Stimulated activated CD4-positive, alpha-beta T cell treated with anti-CD3 and anti-CD28 coated beads, Interleukin-4, amount 100 ng/mL, for 48 hours (primary cell): ENCODE data around the gene IFT22.
"Not testable (repeated sequence)": the region's sequence is repeated elsewhere in the genome, so short reads cannot be mapped to it uniquely, and the experiment has no call there.

Experiments used
- DNase-seq, 2 donors: peaks; one replicate each; pipeline ENCODE4 v3.0.0-alpha.2; 2020; ENCODE audit warnings: low read depth in 2 of 2

IFT22 gene

DNA sequence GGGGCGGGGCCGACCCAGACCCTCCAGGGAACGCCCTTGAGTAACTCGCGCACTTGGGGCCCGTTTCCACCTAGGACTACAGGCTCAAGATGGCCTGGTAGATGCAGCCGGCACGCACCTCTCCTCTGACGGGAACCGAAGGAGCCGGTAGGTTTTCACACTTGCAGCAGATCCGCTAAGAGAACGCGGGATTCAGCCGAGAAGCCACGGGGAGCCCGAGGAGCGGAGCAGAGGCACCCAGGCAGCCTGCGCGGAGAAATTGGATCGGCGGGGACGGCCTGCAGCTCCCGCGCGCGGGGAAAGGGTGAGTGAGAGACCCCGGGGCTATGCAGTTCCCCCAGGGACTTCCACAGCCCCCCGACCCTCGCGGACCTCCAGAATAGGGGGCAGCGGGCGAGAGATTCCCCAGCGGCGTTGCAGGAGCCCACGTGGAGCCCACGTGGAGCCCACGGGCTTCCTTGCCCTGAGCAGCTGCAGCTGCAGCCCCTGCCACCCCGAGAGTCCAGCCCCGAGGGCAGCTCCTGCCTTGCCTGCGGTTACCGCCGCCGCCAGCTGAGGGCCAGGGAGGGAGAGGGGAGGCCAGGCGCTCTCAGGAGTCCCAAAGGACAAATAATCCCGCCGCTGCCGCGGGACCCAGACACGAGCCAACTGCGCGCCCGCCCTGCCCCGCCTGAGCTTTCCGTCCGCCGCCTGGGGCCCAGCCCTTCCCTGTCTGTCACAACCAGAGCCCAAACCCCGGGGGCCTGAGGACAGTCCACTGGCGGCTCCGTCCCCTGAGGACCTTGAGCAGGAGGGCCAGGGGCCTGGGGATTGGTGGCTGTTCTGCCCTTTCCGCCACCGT lies 13.1 kb downstream of the IFT22 start:
- peak; percentile 27 to 61 for DNase-seq

GRCh38 chr7:101306307-101306706 lies 15.3 kb downstream of the IFT22 start:
- DNase-seq, result no peak

GRCh38 chr7:101303102-101303701 lies 18.4 kb downstream of the IFT22 start:
- no peak for DNase-seq

- no peak for DNase-seq
These were observed 18.9 kb downstream of the IFT22 start for GRCh38 chr7:101302641-101303101.

GRCh38 chr7:101300465-101301376 lies 20.9 kb downstream of the IFT22 start:
- no peak for DNase-seq

- no peak for DNase-seq
These were observed 21.8 kb downstream of the IFT22 start for GRCh38 chr7:101299511-101300464.

DNA sequence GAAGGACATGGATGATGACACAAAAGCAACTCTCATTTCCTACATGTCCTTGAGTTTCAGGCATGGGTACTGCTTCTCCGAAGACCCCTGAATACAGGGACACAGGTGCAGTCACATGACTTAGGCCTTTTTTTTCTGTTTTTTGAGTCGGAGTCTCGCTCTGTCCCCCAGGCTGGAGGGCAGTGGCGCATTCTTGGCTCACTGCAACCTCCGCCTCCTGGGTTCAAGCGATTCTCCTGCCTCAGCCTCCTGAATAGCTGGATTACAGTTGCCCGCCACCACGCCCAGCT lies 26.8 kb downstream of the IFT22 start:
- no peak for DNase-seq

GRCh38 chr7:101294039-101294831 lies 27.4 kb downstream of the IFT22 start:
- no peak for DNase-seq

- DNase-seq, result not testable (repeated sequence)
These were observed 28.3 kb downstream of the IFT22 start for GRCh38 chr7:101293069-101294021.

DNA sequence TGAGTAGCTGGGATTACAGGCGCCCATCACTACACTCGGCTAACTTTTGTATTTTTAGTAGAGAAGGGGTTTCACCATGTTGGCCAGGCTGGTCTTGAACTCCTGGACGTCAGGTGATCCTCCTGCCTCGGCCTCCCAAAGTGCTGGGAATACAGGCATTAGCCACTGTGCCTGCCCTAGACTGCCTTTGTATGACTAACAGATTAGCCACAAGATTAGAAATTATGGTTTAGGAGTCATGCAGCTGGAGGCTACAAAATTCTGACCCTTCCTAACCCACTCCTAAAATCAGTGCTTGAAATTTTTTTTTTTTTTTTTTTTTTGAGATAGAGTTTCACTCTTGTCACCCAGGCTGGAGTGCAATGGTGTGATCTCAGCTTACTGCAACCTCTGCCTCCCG lies 29.0 kb downstream of the IFT22 start:
- DNase-seq, result not testable (repeated sequence)

DNA sequence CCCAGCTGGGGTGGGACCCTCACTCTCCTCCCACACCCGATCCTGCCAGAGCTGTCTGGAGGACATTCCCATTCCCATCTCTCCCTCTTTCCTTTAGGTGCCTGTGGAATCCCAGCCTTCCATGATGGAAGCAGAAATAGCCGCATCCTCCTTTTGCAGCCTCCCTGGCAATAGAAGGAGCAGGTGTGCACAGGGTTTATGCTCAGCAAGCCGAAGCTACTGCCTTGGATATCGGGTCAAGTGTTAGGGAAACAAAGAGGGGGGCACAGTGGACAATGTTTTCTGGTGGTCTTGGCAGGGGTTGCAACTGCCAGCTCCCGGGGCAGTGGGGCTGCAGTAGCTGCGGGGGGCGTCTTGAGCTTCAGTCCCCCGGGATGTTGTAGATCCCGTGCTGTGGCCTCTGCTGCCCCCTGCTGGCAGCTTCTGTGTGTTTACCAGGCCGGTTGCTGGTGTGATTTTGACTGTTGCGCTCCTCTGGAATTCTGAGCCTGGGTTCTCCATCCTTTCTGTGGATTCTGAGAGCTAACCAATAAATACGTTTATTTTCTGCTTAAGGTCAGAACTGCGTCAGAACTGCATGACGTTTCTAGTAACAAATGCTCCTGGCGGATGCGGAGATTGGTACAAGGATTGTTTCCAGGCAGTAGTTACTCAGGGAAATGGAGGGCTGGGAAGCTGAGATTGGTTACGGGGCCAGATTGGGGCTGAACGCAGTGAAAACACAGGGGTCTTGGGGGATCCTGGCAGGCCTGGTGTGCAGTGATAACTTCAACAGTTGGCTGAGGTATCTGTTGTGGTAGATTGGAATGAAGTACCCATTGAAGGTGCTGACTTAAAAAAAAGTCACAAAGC lies 31.2 kb downstream of the IFT22 start:
- peak; percentile 47 to 62 for DNase-seq

DNA sequence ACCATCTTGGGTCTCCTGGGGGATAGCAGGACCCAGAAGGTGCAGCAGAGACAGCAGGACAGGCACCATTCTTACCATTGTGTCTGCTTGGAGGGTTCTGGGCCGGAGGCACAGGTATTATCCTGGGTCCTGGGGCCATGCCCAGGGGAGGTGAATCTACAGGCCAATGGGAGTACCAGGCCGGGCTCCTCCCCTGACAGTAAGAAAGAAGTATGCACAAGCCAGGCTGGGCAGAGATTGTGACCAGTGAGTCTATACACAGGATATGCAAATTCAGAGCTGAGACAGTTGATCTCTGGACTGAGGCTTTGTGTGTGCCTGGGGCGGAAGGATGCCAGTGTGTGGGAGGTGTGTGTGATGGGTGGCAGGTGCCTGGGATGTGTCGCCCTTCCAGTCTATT lies 31.9 kb downstream of the IFT22 start:
- not testable (repeated sequence) for DNase-seq

- no peak for DNase-seq
These were observed 33.2 kb downstream of the IFT22 start for GRCh38 chr7:101288439-101288838.

- DNase-seq, result no peak
These were observed 34.6 kb downstream of the IFT22 start for GRCh38 chr7:101287032-101287431.

GRCh38 chr7:101285880-101286279 lies 35.7 kb downstream of the IFT22 start:
- not testable (repeated sequence) for DNase-seq

DNA sequence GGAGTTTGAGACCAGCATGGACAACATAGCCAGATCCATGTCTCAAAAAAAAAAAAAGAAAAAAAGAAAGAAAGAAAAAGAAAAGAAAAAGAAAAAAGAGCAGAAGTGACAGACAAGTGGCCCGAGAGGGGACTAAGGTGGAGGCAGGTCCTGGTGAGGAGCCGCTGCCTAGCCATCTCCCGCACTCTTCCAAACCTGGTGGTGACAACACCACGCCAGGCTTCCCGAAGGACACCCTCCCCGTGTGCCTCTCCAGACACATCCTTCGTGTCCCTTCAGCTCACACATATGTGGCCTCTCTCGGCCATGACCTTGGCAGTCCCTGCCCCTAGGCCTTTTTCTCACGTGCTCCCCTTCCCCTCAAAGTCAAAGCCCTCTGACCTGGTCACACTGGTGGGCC lies 36.4 kb downstream of the IFT22 start:
- DNase-seq, result no peak

DNA sequence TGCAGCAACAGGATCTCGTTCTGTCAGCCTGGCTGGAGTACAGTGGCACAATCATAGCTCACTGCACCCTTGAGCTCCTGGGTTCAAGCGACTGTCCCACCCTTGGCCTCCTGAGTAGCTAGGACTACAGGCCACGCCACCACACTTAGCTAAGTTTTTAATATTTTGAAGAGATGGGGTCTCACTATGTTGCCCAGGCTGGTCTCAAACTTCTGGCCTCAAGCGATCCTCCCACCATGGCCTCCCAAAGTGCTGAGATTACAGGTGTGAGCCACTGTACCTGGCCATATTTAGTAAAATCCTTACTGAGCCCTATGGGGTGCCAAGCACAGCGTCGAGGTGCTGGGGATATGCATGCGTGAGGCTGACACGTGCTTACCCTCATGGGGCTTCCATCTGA lies 40.7 kb downstream of the IFT22 start:
- not testable (repeated sequence) for DNase-seq
